GM12878 (cell line): Measurements from ENCODE around the gene CD300LG. TPM values are rescaled to one million over a fixed set of nuclear protein-coding genes. Genes with fewer than 3 reads are reported as not detected.

Experiments used
- ATAC-seq: fragments of 200-7000 bp; cut with Tn5 transposase; 3 replicates; pipeline ENCODE4 v1.9.1; 2020; ENCODE audit warnings: mild to moderate bottlenecking, moderate library complexity
- BruUV-seq: library from RNA; stranded (reverse); fragments of 400-500 nt; replicated peaks from 2 replicates; lab custom pipeline; 2021; lab: Mats Ljungman, UMichigan
- CTCF ChIA-PET: fragments of 300-600 bp; sonication (Branson Sonifier 250); formaldehyde crosslinking; extraction: SDS; loops from one replicate; lab custom pipeline; 2021; ENCODE audit warnings: inconsistent platforms; lab: Yijun Ruan, JAX
- POLR2A ChIA-PET: fragments of 350-600 bp; formaldehyde crosslinking; extraction: SDS; loops from one replicate; lab custom pipeline; 2021; ENCODE audit warnings: inconsistent platforms; lab: Charles Lee
- RAD21 ChIA-PET: fragments of 300-600 bp; sonication (Branson Sonifier 250); formaldehyde crosslinking; loops from one replicate; lab custom pipeline; 2023; ENCODE audit warnings: antibody characterized with exemption; ENCODE audit not compliant: unreplicated experiment; lab: Charles Lee
- SMC1A ChIA-PET: fragments of 300-600 bp; sonication (Branson Sonifier 250); formaldehyde crosslinking; loops from one replicate; lab custom pipeline; 2023; ENCODE audit not compliant: unreplicated experiment, uncharacterized antibody; lab: Charles Lee
- DNase-seq: peaks from one replicate; pipeline ENCODE4 v3.0.0-alpha.2; 2011; ENCODE audit warnings: low read depth, low spot score
- FAIRE-seq: peaks from 3 replicates; lab custom pipeline; 2011; peaks lifted over from hg19 to GRCh38; lab: Jason Lieb, UNC
- H2AFZ ChIP-seq: 2 replicates; pipeline ENCODE4 v1.6.0; 2011; ENCODE audit warnings: low read depth, low read length, control low read depth; ENCODE audit not compliant: control insufficient read depth
- H3K27ac ChIP-seq: 2 replicates; pipeline ENCODE4 v1.5.1; 2011; ENCODE audit warnings: control low read depth; ENCODE audit not compliant: control insufficient read depth, insufficient read depth
- H3K27me3 ChIP-seq, 2 experiments: replicated peaks in 1 of 2; 2 replicates each; pipeline versions ENCODE4 v1.6.0 to v1.6.1; 2011; ENCODE audit warnings: low read length in 1 of 2; ENCODE audit not compliant: control insufficient read depth in 2 of 2, insufficient read depth in 2 of 2
- H3K36me3 ChIP-seq, 2 experiments: 2 replicates each; pipeline ENCODE4 v1.5.1; 2011; ENCODE audit warnings: low read length in 1 of 2; ENCODE audit not compliant: control insufficient read depth in 2 of 2, insufficient read depth in 2 of 2
- H3K4me1 ChIP-seq: 2 replicates; pipeline ENCODE4 v1.6.1; 2011; ENCODE audit warnings: mild to moderate bottlenecking, low read length, moderate library complexity, mixed read lengths; ENCODE audit not compliant: control insufficient read depth, insufficient read depth
- H3K4me2 ChIP-seq: 2 replicates; pipeline ENCODE4 v1.6.0; 2011; ENCODE audit warnings: control low read depth; ENCODE audit not compliant: control insufficient read depth, insufficient read depth
- H3K4me3 ChIP-seq: fragments of 200-600 bp; sonication (generic); 2 replicates; pipeline ENCODE4 v1.5.1; 2016
- H3K79me2 ChIP-seq: 2 replicates; pipeline ENCODE4 v1.6.0; 2011; ENCODE audit warnings: low read length; ENCODE audit not compliant: control insufficient read depth, insufficient read depth
- H3K9ac ChIP-seq: 2 replicates; pipeline ENCODE4 v1.8.0; 2011; ENCODE audit warnings: low read length, control low read depth, mixed read lengths; ENCODE audit not compliant: control insufficient read depth, insufficient read depth
- H3K9me3 ChIP-seq: replicated peaks from 3 replicates; pipeline ENCODE4 v1.5.1; 2011; ENCODE audit warnings: mild to moderate bottlenecking, low read length; ENCODE audit not compliant: control insufficient read depth, insufficient read depth
- H4K20me1 ChIP-seq: 2 replicates; pipeline ENCODE4 v1.6.0; 2011; ENCODE audit not compliant: control insufficient read depth, insufficient read depth
- IRF4 ChIP-seq: IDR thresholded peaks from 2 replicates; pipeline ENCODE4 v1.6.1; 2011; ENCODE audit warnings: low read depth, low read length
- PML ChIP-seq: IDR thresholded peaks from 2 replicates; pipeline ENCODE4 v1.6.1; 2012; ENCODE audit warnings: low read length, inconsistent platforms
- TAF1 ChIP-seq: IDR thresholded peaks from 2 replicates; pipeline ENCODE4 v1.6.1; 2011; ENCODE audit warnings: mild to moderate bottlenecking, low read depth, low read length, borderline replicate concordance
- WRNIP1 ChIP-seq: IDR thresholded peaks from 2 replicates; pipeline ENCODE4 v1.6.1; 2011; ENCODE audit warnings: low read depth, low read length, improper control_type of control experiment, borderline replicate concordance
- WGBS: methylation state at CpG from one replicate; pipeline ENCODE4 v1.1.6; 2016; ENCODE audit warnings: low lambda C conversion rate; ENCODE audit not compliant: insufficient replicate concordance, insufficient coverage; ENCODE audit errors: missing lambda C conversion rate; 5-methylcytosine and 5-hydroxymethylcytosine counted together
- in situ Hi-C: fragments of 300-500 bp; cut with MboI; formaldehyde crosslinking; loops from 9 replicates; pipeline ENCODE4 v1.14.3; 2018; ENCODE audit warnings: mixed read lengths
- intact Hi-C: fragments of 100-400 bp; cut with micrococcal nuclease; formaldehyde crosslinking; loops from one replicate; pipeline ENCODE4 v1.14.2; 2022; ENCODE audit not compliant: unreplicated experiment
- polyA plus RNA-seq, 11 experiments: library from polyadenylated mRNA; depleted of rRNA in 4 of 11; unstranded in 6 of 11; stranded (reverse) in 5 of 11; fragments of >200 nt; fragmentation: Nextera tagmentation in 4 of 11; fragmentation: Illumina TruSeq in 1 of 11; extraction: Ambion mirVana in 4 of 11; extraction: Trizol in 1 of 11; gene quantifications; 1 replicate in 1 of 11; 2 replicates in 10 of 11; pipeline versions ENCODE4 v1.2.1 to v1.2.3, GENCODE V29; 2011 to 2016; ENCODE audit warnings: inconsistent platforms in 2 of 11, missing spikeins in 2 of 11, low read depth in 1 of 11
- total RNA-seq, 4 experiments: library from RNA; depleted of rRNA in 3 of 4; stranded (reverse); fragments of >200 nt in 3 of 4; fragmentation: Illumina TruSeq in 1 of 4; extraction: Trizol in 1 of 4; gene quantifications; 2 replicates each; pipeline versions ENCODE4 v1.2.1 to v1.2.3, GENCODE V29; 2013 to 2021
- TF ChIP-seq, protein P1 (sequence below): IDR thresholded peaks from 2 replicates; pipeline ENCODE4 v1.6.1; 2012; ENCODE audit warnings: low read depth, low read length, improper control_type of control experiment

The CD300LG gene
- total and polyA plus RNA-seq, 10 of the 15 experiments (the other 5 are each of a cell fraction or from before 2014, with no cell fraction given), result not detected

DNA sequence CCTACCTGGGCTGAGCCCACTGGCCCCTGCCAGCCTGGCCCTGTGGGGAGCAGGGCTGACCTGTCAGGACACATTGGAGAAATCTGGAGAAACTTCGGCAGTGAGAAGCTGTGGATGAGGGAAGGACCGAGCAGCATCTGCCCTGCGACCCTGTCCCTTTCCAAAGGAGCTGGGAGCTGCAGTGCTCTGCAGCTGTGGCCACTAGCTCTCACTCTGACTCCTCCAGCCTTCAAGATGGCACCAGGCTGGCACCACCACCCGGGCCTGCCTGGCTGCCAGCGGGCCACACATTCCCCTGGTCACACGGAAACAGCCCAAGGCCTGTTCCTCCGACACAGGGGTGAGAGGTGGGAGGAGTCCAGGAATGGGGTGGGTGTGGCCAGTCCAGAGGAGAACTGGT lies 30.1 kb downstream of the CD300LG start:
- no peaks in the 10 kb centered on the region for H3K4me1 ChIP-seq
- no peaks in the 10 kb centered on the region for H3K9me3 ChIP-seq
- H2AFZ ChIP-seq, result no peak overlapping the region
- ChIA-PET SMC1A (no interaction called here), RAD21 (no interaction called here), CTCF (interaction anchor here (1.3 to 2.6 kb wide), 3 partner anchors 10 to 30 kb away, joined by 3 to 10 read pairs (median 5); partner anchors contain the start of gene CD300LG), POLR2A (interaction anchor here (0.6 to 1.0 kb wide), 2 partner anchors 12 to 509 kb away, joined by 3 read pairs; no protein-coding TSS in a partner anchor)
- no peaks in the 10 kb centered on the region for H3K27me3 ChIP-seq
- no peak overlapping the region for H3K4me2 ChIP-seq
- FAIRE-seq (no peak), DNase-seq (no peak), ATAC-seq (no peak)
- H4K20me1 ChIP-seq, result no peaks in the 10 kb centered on the region
- in situ Hi-C loops (no loop called here), intact Hi-C loops (loop anchor here (10.0 kb wide), 1 partner anchor 118 kb away; no protein-coding TSS in a partner anchor)
- H3K4me3 ChIP-seq, result no peak overlapping the region
- TF ChIP-seq, protein P1, sequence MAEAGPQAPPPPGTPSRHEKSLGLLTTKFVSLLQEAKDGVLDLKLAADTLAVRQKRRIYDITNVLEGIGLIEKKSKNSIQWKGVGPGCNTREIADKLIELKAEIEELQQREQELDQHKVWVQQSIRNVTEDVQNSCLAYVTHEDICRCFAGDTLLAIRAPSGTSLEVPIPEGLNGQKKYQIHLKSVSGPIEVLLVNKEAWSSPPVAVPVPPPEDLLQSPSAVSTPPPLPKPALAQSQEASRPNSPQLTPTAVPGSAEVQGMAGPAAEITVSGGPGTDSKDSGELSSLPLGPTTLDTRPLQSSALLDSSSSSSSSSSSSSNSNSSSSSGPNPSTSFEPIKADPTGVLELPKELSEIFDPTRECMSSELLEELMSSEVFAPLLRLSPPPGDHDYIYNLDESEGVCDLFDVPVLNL, result no peak
- TF ChIP-seq TAF1 (no peak), PML (no peak), IRF4 (no peak), WRNIP1 (no peak)
- no peak overlapping the region for H3K9ac ChIP-seq
- H3K27ac ChIP-seq, result no peak overlapping the region
- 30% methylated on average over 7 of the region's 7 CpGs for WGBS
- H3K36me3 ChIP-seq, result no peaks in the 10 kb centered on the region
- BruUV-seq, result no TSS peak
- no peaks in the 10 kb centered on the region for H3K79me2 ChIP-seq
